ELR (cell line): ENCODE measurements around the gene SFXN1.

Source experiments
- DNase-seq: peaks from one replicate; pipeline ENCODE4 v3.0.0-alpha.2; 2015; ENCODE audit warnings: low read depth

SFXN1 gene

DNA sequence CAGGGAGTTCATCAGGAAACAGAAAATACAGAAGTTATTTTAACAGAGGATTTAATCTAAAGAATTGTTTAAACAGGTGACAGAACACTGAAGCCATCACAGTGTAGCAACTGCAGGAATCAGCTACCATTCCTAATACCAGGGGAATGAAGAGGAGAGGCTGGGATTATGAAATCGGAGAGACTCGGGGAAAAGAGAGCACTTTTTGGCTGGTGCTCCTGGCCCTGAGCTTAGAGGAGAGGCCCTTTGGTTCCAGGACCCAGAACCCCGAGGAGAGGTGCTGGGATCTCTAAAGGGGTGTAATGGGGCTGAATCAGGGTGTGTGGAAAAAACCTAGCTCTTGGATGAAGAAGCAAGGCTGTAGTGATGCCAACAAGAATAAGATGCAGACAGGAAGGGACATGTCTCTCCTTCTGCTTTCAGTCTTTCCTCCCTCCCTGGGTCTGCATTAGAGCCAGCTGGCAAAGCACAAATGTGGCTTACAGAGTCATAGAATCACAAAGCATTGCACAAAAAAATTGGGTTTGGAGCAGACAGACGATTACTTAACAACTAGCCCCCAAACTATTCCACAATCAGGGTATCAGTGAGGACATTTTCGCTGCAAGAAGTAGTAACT lies 11.6 kb upstream of the SFXN1 start:
- no peak for DNase-seq

DNA sequence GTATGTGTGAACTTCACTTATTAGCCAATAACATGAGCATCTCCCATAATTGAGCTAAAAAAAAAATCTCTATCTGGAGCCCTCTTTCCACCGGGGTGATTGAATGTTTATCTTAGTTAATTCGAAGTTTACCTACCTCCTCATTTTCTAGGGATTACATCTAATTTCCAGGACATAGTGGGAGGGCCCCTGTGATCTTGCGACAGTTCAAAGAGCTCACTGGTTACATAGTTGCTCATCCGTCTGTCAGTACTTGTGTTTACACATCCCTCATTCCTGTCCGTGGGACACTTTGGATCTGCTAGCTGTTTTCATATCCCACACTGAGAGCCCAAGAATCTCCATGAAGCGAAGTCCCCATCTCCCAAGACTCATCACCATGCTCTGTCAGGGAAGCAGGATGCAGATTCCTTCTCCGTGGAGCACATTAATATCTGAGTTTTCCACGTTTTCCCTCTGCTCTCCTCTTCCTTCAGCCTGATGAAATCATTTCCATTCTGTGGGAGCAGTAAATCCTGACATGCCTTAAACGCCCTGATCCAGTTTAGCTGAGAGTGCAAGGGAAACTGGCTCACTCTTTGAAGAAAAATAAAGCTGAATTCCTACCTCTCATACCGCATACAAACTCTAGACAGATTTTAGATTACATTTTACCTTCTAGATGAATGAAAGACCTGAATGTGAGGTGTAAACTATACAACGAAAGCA lies 10.2 kb upstream of the SFXN1 start:
- no peak for DNase-seq

DNA sequence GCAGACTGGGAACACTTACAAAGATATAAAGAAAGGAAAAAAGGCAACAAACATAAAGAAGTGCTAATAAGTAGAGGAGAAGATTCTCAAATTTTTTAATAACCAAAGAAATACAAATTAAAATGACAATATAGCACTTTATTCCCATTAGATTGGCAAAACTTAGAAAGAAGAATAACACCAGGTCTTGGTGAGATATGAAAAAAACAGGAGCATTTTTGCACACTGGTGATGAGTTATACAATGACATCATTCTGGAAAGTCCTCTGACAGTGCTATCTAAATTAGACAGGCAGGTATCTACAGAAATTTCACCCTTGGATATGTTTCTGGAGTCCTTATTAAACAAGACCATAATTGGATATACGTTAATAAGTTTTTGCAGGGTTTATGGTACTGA lies 9.5 kb upstream of the SFXN1 start:
- DNase-seq, result no peak

DNA sequence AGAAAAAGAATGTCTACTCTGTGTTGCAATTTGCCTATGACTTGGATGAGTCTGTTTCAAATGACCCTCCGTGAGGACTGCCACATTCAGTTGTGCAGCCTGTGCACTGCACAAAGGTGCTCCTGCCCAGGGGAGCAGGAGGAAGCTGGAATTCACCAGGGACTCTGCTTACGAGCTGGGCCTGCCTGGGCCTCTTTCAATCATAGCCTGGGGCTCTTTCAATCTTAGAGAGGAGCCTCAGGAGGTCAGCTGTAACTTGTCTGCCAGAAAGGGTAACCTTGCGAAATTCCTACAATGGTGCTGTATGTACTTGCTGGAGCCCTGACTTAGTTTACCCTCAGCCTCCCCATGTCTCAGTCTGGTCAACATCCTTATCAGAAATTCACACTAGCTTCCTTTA lies 8.4 kb upstream of the SFXN1 start:
- no peak for DNase-seq

DNA sequence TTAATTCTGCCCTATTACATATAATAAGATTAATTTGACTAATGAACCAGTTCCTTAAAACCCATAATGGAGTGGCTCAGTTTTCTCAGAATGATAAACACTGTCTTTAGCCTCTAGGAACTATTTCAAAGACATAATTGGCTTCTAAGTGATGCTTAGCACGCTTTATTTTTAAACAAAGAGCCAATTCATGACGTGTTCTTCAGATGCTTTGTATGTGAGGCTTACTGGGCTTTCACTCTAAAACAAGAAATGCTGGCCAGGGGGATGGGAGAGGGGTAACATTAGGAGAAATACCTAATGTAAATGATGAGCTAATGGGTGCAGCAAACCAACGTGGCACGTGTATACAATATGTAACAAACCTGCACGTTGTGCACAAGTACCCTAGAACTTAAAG lies 7.6 kb upstream of the SFXN1 start:
- no peak for DNase-seq

DNA sequence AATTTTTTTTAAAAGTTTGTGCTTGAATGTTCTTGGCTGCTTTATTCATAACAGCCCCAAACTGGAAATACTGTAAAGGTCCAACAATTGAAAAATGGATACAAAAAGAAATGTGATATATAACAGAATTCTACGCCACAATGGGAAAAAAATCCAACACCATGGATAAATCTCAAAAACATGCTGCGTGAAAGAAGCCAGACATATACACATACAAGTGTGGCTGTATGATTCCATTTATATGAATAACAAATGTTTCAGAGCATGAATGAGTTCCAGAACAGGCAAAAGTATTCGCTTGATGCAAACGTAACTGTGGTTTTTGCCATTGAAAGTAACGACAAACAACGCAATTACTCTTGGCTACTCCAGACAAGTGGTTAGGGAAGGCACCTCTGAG lies 7.2 kb upstream of the SFXN1 start:
- no peak for DNase-seq

DNA sequence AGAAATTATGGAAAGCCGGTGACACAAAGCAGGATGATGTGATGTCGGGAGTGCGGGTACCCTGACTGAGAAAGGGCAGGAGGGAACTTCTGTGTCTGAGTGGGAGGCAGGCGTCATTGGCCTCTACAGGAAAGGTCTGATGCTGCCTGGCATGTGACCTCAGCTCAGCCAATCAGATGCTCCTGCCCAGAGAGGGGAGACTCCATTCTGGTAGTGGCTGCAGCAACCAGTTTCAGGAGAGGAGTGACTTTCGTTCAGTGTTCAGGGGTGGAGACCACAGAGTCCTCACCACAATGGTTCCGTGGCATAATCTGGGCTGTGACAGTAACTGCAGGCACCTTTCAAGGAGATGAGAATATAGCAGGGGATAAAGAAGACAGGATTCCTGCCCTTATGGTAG lies 6.7 kb upstream of the SFXN1 start:
- no peak for DNase-seq

DNA sequence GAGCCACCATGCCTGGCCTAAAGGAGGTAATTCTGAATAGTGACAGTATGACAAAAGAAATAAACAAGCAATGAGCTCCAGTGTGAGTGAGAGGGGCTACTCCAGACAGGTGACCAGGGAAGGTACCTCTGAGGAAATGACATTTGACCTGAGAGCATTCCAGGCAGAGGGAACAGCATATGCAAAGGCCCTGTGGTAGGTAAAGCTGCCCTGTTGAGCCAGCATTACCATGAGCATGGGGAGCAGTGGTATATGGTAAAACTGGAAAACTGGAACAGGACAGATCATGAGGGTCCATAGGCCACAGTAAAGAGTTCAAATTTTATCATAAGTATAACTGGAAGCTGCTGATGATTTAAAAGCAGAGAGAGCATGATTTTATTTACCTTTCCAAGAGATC lies 6.0 kb upstream of the SFXN1 start:
- no peak for DNase-seq

DNA sequence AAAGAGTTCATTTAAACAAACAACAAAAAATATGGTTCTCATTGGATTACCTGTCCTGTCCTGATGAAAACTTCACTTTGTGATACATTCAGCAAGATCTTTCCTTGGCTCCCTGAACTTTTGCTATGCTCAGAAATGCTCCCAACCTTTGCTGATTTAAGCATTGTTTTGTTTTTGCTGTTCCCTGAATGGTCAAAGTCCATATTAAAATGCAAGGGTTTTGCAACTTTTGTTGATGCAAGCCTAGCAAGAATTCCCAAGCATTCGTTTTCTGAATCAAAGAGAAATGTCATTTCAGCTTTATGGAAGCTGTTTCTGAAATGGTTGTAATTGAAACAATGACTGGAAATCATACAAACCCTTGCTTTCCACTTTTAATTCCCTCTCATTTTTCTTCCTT lies 3.1 kb upstream of the SFXN1 start:
- no peak for DNase-seq

DNA sequence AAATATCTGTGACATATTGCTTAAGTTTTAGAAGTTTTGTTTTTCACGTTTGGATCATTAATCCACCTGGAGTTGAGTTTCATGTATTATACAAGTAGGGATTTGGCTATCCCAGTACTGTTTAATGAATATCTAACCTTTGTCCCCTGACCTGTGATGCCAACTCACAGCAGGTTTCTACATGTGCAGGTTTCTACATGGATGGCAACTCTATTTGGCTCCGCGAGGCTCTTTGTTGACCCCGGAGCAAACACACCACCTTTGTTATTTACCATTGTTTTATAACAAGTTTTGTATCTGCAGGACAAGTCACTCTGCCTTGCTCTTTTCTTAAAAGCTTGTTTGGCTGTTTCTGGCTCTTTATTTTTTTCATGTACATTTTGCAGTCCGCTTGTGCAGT lies 920 bp upstream of the SFXN1 start:
- DNase-seq, result no peak

DNA sequence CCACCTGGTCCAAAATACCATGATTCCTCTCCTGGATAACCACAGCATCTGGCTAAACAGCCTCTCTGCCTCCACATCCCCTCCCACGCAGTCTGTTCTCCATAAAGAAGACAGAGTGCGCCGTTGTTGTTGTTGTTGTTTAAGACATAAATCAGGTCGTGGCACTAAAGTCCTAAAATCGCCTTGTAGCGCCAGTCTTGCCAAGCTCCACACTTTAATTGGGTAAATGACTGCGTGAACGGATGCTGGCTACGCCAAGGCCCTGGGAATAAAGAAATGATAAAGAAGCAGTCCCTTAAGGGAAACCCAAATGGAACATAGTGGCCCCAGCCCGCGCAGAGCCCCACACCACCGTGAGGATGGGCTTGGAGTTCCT lies 364 bp upstream of the SFXN1 start:
- DNase-seq, result no peak

DNA sequence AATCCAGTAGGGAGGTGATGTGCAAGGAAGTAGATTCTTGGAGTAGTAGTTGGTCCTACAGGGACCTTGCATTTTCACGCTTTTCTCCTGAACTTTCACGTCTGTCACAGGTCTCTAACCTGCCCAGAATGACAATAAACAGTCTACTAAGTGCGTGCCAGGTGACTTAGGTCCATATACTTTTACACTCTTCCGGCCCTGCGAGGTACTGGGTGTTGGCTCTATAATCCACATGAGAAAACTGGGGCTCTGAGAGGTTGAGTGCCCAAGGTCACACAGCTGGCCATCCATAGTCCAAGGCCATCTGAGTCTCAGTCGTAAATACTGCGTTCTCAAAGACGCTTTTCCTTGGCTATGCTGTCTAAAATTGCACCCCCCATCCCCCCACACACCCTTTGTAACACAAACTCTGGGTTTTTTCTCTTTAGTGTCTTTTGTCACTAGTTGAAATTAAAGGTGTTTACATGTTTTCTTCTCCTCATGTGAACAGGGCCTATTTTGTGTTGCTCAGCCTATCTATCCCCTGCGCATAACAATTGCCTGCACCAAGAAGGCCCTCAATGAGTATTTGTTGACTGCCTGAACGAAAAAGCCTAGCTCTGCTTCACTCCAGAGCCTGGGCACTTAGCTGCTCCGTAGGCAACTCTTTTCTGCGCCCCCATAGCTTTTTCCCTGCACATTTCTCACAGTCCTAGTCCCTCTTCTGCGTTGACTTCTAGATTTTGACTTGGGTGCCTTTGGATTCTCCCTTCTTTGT lies 943 bp downstream of the SFXN1 start:
- peak; percentile 9 for DNase-seq

DNA sequence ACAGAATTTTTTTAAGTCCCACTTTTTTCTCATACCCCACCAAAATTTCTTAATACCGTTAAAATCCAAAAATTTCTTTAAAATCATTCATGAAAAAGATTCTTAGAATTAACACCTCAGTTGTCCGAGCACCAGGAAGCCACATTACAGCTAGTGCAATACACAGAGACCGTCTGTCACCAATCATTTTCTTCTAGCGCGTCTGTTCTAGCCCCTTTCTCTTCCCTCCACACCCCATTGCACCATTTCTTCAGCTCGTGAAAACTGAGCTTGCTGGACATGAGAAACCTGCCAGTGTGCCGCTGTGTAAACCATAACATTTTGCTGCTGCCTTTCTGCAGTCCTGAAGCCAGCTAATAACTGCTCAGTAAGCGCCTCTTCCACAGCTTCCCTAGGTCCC lies 5.0 kb downstream of the SFXN1 start:
- DNase-seq, result no peak

DNA sequence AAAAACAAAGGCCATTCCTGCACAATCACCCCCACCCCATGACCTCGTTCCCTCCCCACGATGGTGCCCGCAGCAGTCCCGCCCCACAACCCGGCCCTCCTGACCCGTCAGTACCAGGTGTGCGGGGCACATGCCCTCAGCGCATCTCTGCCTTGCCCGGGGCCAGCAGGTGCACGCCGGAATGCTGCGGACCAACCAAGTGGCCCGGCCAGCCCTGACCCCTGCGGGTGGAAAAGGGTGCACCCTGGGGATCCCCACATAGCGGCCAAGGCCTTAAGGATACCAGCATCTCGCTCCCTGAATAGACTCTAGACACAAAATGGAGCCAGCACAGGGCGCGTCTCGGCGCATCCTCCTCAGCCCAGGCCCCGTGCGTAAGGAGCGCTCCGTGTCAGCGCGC lies 6.0 kb downstream of the SFXN1 start:
- no peak for DNase-seq

DNA sequence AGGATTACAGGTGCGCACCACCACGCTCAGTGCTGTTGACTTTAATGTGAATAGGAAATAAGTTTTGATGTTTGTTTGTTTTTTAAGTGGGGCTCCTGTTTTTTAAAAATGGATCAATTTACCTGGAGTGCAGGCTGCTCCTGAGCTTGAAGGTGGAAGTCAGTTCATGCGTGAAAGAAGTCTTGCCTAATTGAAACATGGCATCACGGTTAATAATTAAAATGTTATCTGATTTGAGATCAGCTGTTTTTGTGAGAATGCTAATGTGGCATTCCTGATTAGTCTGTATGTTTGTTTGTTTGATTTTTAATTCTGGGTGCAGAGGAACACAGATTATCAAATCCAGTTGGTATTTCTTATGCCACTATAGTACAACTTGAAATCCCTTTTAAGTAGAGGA lies 6.5 kb downstream of the SFXN1 start:
- DNase-seq, result no peak

DNA sequence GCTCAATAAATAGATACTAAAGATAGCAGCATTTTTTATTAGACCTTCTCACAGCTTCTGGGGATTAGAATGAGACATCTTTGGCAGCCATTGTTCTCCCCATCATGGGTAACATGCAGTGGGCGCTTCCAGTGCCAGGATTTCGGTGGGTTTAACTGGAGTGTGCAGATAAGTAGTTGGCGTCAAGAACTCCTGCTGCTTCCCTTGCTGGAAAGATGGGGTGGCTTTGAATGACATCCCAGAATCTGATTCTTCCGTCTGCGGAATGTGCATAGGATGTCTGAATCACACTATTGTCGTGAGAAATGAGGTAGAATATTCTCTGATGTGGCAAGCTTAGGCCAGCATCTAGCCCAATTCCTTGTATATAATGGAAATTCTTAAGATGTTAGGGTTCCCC lies 7.3 kb downstream of the SFXN1 start:
- DNase-seq, result no peak

DNA sequence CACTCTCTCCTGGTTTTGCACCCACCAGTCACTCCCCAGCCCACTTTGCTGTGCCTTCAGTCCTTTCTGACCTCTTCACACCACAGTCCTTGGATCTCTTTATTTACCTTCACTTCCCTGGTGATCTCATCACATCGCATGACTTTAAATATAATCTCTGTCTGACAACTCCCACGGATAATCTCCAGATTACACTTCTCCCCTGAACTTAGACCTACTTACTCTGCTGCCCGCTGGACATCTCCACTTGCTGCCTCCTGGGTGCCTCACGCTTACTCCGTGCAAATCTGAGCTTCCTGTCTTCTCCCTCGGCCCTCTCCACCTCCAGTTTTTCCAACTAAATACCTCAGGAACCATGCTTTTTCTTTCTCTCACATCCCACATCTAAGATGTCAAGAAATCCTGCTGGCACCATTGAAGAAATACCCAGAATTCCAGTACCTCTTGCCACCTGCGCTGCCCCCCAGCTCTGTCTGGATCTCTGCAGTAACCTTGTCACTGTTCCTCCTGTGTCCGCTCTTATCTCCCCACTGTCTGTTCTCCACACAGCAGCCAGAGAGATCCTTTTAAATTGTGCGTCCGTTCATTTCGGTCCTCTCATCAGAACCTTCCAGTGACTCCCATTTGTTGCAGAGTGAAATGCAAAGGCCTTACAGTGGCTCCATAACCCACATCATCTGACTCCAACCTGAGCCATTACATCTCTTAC lies 9.3 kb downstream of the SFXN1 start:
- no peak for DNase-seq

DNA sequence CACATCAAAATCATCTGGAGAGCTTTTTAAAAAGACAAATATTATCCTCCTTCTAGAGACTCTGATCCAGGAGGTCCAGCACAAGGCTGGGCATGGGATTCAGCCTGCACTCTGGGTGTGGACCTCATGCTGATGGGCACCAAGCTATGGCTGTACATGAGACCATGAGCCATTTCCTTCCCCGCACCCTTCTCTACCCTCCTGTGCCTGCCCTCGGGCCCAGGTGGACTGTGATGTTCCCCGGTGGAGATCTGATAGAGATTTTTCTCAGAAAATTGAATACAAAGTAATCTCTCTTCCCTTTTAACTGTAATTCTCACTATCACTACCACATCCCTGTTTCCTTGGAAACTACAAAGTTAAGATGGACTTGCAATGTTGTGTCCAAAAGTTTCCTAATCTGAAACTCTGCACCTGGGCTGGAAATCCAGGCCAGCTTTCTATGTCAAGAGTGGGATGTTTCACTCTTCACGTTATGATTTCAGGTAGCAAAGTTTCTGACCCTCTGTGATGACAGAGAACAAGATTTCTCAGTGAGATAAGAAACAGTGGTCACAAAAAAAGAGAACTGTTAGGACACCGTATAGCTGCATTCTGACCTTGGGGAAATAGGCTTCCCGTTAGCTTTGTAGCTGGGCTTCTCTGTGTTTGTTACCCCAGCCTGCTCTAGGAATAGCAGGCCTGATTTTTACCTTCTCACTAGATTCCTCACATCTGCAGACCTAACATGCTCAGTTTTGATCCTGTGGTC lies 11.5 kb downstream of the SFXN1 start:
- no peak for DNase-seq

DNA sequence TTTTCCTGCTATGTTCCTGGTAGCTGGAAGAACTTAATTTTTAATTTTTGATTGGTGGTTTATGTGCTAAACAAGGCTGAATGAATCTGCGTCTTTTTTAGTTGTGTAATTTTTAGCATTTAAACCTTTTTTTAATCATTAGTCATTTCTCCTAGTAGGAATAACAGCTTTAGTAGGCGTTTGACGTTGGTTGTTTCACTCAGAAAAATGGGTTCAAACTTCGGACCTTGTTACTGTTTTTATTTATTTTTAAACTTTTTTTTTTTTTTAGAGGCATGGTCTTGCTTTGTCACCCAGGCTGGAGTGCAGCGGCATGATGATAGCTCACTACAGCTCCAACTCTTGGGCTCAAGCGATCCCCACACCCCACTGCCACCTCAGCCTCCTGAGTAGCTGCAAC lies 12.9 kb downstream of the SFXN1 start:
- DNase-seq, result no peak

DNA sequence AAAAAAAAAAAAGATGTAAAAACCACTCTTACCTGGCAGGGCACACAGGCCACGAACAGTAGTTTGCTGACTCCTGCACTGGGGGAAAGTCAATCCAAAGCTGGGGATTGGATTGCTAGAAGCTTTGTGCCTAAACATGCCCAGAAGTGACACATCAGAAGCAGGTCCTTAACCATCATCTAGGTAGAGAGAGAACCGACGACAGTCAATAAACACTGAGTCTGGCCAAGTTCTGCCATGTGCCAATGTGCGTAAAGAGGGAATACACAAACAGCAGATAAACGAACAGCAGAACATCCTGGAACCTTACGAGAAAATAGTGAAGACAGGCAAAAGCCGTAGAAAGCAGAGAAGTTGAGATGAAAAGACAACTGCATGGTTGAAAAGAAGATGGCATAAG lies 14.9 kb downstream of the SFXN1 start:
- DNase-seq, result no peak

DNA sequence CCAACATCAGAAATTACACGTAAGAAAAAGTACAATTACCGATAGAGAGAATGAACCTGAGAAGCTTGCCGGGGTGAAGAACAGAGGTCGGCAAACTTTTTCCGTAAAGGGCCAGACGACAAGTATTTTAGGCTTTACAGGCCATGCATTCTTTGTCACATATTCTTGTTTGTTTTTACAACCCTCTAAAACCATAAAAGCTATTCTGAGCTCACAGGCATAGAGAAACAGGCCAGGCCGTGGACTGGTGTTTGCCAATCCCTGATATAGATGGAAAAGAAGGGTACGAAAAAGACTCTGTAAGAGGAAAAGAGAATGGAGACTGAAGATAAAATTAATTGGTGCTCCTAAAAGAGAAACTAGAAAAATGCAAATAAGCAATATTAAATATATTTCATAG lies 15.4 kb downstream of the SFXN1 start:
- no peak for DNase-seq
